Lung (tissue), 12 donors: ENCODE data around the gene PROKR1. TPM values are rescaled to one million over a fixed set of nuclear protein-coding genes. Genes with fewer than 3 reads are reported as not detected.

Experiments used
- ATAC-seq: fragments of 200-7000 bp; cut with Tn5 transposase; one replicate; pipeline ENCODE4 v1.9.1; 2020; ENCODE audit warnings: moderate number of reproducible peaks; ENCODE audit not compliant: insufficient read depth, low FRiP score
- DNase-seq, 3 donors: peaks; one replicate each; pipeline ENCODE4 v3.0.0-alpha.2; 2013 to 2017
- H3K27ac ChIP-seq, 2 donors: one replicate each; pipeline ENCODE4 v1.5.1; 2013; ENCODE audit warnings: mild to moderate bottlenecking in 2 of 2, moderate library complexity in 2 of 2, control low read depth in 1 of 2, inconsistent platforms in 1 of 2, low read depth in 1 of 2, low read length in 1 of 2
- H3K27me3 ChIP-seq, 3 donors: one replicate each; pipeline ENCODE4 v1.5.1; 2013; ENCODE audit warnings: low read length in 2 of 3; ENCODE audit not compliant: control insufficient read depth in 3 of 3, insufficient read depth in 3 of 3
- H3K36me3 ChIP-seq, 4 donors: one replicate each; pipeline ENCODE4 v1.5.1; 2013; ENCODE audit warnings: low read length in 4 of 4, mild to moderate bottlenecking in 1 of 4, moderate library complexity in 1 of 4; ENCODE audit not compliant: control insufficient read depth in 4 of 4, insufficient read depth in 4 of 4
- H3K4me1 ChIP-seq, 5 donors: one replicate each; pipeline ENCODE4 v1.5.1; 2013; ENCODE audit warnings: low read length in 5 of 5, mild to moderate bottlenecking in 2 of 5, moderate library complexity in 1 of 5; ENCODE audit not compliant: control insufficient read depth in 5 of 5, insufficient read depth in 5 of 5
- H3K4me3 ChIP-seq: one replicate; pipeline ENCODE4 v1.5.1; 2013; ENCODE audit warnings: mild to moderate bottlenecking, control low read depth, moderate library complexity
- H3K9ac ChIP-seq, 2 donors: one replicate each; pipeline ENCODE4 v1.5.1; 2013; ENCODE audit warnings: low read length in 2 of 2, control low read depth in 1 of 2; ENCODE audit not compliant: insufficient read depth in 1 of 2
- H3K9me3 ChIP-seq, 4 donors: one replicate each; pipeline ENCODE4 v1.5.1; 2013; ENCODE audit warnings: low read length in 3 of 4, mild to moderate bottlenecking in 1 of 4, moderate library complexity in 1 of 4; ENCODE audit not compliant: control insufficient read depth in 4 of 4, insufficient read depth in 3 of 4
- CTCF ChIP-seq: IDR thresholded peaks from 2 replicates; pipeline ENCODE4 v1.5.1; 2012; ENCODE audit warnings: mild to moderate bottlenecking; ENCODE audit errors: control extremely low read depth, extremely low read depth
- WGBS, 2 donors: extraction: QIAGEN DNeasy Blood & Tissue Kit; methylation state at CpG; one replicate each; pipeline ENCODE4 v1.1.7; 2013; 5-methylcytosine and 5-hydroxymethylcytosine counted together
- polyA plus RNA-seq, 2 donors: library from polyadenylated mRNA; stranded (reverse); fragments of 200-250 nt; gene quantifications; one replicate each; pipeline ENCODE4 v1.2.1, GENCODE V29; 2013
- total RNA-seq, 2 donors: library from RNA; depleted of rRNA in 1 of 2; stranded (reverse); fragments of >200 nt in 1 of 2; gene quantifications; one replicate each; pipeline ENCODE4 v1.2.1, GENCODE V29; 2014 to 2021
- donor health status: control.
- donor health status: control.
- donor health status: Bipolar disorder and iron deficiency.
- donor health status: healthy.
- donor health status: DM: yes; HTN: yes; CAD: no.

PROKR1 gene
- total and polyA plus RNA-seq, 4 donors, result 0.01 TPM; not detected in 3

DNA sequence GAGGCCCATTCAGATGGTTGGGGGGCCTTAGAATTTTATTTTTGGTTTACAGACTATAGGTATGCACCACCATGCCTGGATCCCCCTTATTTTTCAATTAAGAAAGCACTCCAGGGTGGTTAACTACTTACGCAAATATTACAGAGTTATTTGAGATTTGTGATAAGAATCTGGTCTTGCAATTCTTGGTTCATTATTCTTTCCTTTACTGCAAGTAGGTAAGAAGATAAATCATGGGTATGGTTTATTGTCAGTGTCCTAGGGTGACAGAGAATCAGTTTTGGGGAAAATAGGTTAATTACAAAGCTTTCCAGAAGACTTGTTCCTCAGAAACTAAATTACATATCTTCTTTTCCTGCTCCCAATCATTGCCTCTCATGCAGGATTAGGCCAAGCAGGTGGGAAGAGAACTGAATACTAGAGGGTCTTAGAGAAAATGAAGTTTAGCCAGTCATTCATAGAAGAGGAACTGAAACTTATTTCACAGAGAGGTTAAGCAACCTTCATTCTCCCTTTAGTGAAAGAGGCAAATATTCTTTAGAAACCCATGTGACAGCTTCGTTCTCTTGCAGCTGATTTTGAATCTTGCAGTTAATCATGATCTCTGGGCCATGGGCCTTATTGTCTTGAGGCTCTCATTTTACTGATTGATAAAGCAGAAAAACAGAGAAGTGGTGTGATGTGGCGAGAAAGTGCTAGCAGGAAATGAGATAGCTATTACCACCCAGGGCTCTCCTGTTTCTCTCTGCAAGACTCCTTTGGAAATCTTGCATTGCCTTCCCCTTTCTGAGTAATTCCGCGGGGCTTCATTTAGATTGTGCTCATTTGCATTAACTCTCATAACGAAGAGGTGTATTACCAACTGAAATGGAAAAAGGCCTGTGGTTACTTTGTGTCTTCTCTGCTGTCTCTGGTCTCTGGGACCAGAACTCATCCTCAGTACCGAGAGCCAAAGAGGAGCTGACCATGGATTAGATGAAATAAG, 46.5 kb downstream of the PROKR1 start:
- H3K27ac ChIP-seq, result peak overlapping the region in 1 of 2 donors; percentile 40
- H3K27me3 ChIP-seq, result no peaks in the 10 kb centered on the region
- no peak overlapping the region for H3K4me3 ChIP-seq
- no peaks in the 10 kb centered on the region for H3K9me3 ChIP-seq
- H3K36me3 ChIP-seq, result no peaks in the 10 kb centered on the region
- TF ChIP-seq CTCF, result no peak
- no peak overlapping the region for H3K9ac ChIP-seq
- WGBS, 2 donors, result 26 to 56% methylated on average over 7 of the region's 7 CpGs
- DNase-seq (peak in 1 of 3 donors; percentile 13), ATAC-seq (peak; percentile 19)
- peaks cover 0 to 1% (median 0%) of the 10 kb centered on the region in 5 donors for H3K4me1 ChIP-seq

GRCh38 chr2:68690851-68691250, 47.5 kb downstream of the PROKR1 start:
- H3K9ac ChIP-seq, result no peak overlapping the region
- H3K4me1 ChIP-seq, result peaks cover 0 to 1% (median 0%) of the 10 kb centered on the region in 5 donors
- H3K27ac ChIP-seq, result no peak overlapping the region
- H3K27me3 ChIP-seq, result no peaks in the 10 kb centered on the region
- H3K4me3 ChIP-seq, result no peak overlapping the region
- no peak for TF ChIP-seq CTCF
- H3K9me3 ChIP-seq, result no peaks in the 10 kb centered on the region
- WGBS, 2 donors, result 77 to 93% methylated on average over 3 of the region's 3 CpGs
- DNase-seq, result no peak
- no peak for ATAC-seq
- no peaks in the 10 kb centered on the region for H3K36me3 ChIP-seq

- ATAC-seq, result no peak
- no peaks in the 10 kb centered on the region for H3K9me3 ChIP-seq
- 34 to 69% methylated on average over 1 of the region's 1 CpG for WGBS, 2 donors
Observed at GRCh38 chr2:68692511-68692910, 49.1 kb downstream of the PROKR1 start.

More at GRCh38 chr2:68692511-68692910, 49.1 kb downstream of the PROKR1 start:
- no peak for DNase-seq
- Histone ChIP-seq H3K36me3 (no peaks in the 10 kb centered on the region), H3K27me3 (no peaks in the 10 kb centered on the region), H3K4me3 (no peak overlapping the region), H3K9ac (no peak overlapping the region), H3K27ac (no peak overlapping the region), H3K4me1 (peaks cover 0 to 1% (median 0%) of the 10 kb centered on the region in 5 donors)
- no peak for TF ChIP-seq CTCF
